ENCODE measurements around the gene PLCB1.
"Not testable (repeated sequence)": the region's sequence is repeated elsewhere in the genome, so short reads cannot be mapped to it uniquely, and the experiment has no call there.

Gene PLCB1

DNA sequence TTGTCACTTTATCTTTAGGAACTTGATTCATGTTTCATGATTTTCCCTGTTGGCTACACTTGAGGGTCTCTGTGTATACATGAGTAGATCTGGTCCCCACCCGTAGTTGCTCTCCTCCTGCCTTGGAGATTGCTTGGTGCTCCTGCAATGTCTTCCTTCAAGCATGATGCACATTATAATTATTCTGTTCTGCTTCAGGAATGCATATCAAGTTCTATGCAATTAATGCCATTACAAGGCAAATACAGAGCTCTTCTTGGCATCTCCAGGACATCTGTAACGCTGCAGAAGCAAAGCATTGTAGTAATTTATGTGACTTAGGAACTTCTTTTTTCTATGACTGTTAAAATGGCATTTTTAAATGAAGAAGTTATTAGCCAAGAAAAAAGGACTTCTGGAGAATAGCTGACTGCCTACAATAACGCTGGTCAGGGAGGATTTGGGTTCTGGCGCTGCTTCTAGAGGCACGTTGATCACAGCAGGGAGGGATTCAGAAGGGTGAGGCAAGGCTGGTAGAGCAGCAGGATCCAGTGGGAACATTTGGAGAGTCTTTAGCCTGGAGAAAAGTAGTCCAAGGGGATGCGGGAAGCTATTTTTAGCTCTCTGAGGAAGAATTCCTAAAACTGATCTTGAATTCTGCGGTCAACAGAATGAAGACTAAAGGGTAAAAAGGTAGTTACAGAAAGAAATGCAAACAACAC is 203.6 kb downstream of the PLCB1 start:
- DNase-seq (ENCODE audit: low spot score) = no peak

DNA sequence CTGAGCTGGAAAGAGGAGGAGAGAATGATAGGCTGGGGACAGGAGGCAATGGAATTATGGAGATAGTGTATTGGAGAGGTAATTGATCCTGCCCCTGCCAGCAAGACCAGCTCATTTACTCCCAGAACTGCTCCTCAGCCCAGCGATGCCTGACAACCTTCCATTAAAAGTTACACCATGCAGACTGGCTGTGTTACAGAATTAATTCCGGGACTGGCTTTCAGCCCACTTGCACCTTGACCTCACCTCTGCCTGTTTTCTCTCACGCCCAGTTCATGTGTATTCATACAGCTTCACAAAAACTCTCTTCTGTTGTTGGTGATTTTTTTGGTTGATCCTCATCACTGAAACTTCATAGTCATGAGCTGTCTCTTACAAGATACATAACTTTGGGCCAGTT is 207.3 kb downstream of the PLCB1 start:
- DNase-seq (ENCODE audit: low spot score) = no peak

DNA sequence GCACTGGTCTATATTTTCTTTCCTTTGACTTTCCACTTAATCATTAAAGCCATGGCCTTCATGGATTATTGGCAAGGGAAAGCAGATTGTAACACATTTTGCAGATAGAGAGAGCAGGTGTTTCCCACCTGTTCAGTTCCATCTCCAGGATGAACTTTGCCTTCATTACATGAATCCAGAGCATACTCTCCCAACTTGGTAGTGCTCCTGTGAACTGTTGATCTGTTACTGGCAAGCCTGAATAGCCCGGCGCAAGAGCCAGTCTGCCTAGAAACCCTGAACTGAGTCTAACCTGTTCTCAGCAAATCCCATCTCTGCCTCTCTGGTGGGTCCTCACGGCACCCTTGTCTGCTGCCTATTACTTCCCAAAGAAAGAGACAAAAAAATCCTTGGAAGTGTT is 210.3 kb downstream of the PLCB1 start:
- DNase-seq (ENCODE audit: low spot score) = no peak

GRCh38 chr20:8344106-8344505 is 212.0 kb downstream of the PLCB1 start:
- no peak for DNase-seq (ENCODE audit: low spot score)

DNA sequence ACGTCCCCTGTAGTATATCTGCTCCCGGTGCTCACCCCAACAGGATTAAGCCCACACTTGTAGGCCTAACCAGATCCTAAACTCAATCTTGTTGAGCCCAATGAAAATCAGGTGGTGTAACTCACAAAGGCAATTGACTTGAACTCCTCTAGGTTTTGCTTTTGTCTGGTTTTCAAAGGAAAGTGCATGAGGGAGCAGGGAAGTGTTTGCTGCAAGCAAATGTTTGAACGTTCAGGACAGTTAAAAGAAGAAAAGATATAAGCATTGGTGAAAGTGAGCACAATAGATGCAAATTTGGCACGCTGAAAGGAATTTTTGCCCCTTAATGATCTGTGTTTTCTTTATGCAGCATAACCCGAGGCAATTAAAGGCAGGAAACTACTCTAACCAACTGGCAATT is 212.6 kb downstream of the PLCB1 start:
- no peak for DNase-seq (ENCODE audit: low spot score)

- DNase-seq (ENCODE audit: low spot score) = no peak
Measured at GRCh38 chr20:8346700-8347270, 214.7 kb downstream of the PLCB1 start.

DNA sequence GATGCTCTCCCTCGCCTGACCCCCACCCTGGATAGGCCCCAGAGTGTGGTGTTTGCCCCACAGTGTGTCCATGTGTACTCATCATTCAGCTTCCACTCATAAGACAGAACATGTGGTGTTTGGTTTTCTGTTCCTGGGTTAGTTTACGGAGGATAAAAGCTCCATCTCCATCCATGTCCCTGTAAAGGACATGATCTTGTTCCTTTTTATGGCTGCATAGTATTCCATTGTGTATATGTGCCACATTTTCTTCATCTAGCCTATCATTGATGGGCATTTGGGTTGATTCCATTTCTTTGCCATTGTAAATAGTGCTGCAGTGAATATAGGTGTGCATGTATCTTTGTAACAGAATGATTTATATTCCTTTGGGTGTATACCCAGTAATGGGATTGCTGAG is 218.2 kb downstream of the PLCB1 start:
- DNase-seq (ENCODE audit: low spot score) = not testable (repeated sequence)

DNA sequence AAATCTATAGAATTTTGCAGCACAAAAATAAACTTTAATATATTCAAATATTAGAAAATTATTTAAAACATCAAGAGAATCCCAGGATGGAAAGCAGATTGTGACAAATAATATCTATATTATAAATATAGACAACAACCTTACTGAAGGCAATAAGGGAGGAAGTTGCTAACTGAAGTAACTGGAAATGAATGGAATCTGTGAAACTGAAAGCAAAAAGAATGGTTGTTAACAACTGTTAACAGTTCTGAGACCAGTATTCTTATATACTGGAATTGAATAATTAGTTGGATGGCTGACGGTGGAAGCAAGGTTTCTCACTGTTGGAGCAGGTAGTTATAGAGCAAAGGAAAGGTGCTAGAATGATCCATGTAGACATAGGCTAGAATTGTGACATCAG is 220.4 kb downstream of the PLCB1 start:
- no peak for DNase-seq (ENCODE audit: low spot score)

DNA sequence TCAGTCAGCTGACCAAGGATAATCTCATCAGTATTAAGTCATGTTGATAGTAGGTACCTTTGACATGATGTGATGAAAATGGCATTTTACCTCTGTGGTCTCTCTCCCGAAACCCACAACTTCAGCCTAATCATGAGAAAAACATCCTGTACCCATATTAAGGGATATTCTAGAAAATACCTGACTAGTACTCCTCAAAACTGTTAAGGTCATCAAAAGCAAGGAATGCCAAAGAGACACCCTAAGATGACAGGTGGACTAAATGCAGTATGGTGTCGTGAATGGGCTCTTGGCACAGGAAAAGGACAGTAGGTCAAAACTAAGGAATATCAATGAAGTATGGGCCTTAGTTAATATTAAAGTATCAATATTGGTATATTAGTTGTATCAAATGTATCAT is 221.4 kb downstream of the PLCB1 start:
- DNase-seq (ENCODE audit: low spot score) = no peak

DNA sequence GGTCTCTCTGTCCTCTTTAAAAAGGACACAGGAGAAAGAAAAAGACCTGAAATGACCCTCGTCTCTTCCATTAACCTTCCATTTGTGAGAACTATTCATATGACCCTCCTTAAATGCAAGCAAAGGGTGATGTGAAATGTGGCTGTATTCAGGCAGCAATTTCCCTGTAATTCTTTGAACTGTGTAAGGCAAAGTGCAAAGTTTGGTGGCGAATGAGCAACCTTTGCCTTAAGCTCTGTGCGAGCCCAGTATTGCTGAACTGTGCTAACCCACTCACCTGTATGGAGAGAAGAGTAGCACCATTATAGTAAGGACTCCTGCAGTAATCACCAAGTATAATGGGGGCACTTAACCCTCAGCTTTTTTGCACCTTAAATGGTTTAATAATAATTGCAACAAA is 223.4 kb downstream of the PLCB1 start:
- no peak for DNase-seq (ENCODE audit: low spot score)

DNA sequence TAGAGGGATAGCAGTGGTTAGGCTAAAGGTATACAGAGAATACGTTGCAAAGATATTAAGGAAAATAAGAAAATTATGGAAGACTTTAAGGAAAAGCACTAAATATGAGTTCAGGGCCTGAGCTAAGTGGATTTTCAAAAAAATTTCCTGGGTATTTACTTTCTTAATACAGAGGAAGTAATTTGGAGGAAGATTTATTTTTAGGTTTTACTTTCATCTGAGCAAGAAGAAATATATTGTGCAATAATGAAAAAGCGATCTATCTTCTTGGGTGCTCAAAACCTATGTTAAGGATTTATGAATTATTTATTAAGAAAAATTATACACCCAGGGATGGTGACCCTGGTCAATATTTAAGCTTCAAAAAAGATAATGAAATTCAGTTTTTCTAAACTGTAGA is 224.7 kb downstream of the PLCB1 start:
- DNase-seq (ENCODE audit: low spot score) = no peak

GRCh38 chr20:8357703-8358102 is 225.6 kb downstream of the PLCB1 start:
- no peak for DNase-seq (ENCODE audit: low spot score)

GRCh38 chr20:8360035-8360434 is 228.0 kb downstream of the PLCB1 start:
- DNase-seq (ENCODE audit: low spot score) = no peak

- no peak for DNase-seq (ENCODE audit: low spot score)
Measured at GRCh38 chr20:8361006-8361652, 229.1 kb downstream of the PLCB1 start.

DNA sequence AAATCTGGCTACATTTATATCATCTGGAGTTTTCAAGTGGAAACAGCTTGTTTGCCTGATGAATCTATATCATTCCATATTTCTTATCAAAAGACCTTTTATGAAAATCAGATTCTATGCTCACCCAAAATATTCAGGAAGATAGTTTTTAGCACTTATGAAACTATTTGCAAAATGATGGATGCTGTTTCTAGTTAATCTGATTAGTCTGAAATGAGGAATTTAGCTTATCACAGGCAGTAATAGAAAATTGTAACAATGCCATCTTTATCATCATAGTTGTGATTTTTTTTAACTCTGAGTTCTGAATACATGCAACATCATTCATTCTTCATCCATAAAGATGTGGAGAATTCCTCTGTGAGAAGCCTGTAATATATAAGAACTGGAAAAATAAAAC is 229.7 kb downstream of the PLCB1 start:
- no peak for DNase-seq (ENCODE audit: low spot score)

DNA sequence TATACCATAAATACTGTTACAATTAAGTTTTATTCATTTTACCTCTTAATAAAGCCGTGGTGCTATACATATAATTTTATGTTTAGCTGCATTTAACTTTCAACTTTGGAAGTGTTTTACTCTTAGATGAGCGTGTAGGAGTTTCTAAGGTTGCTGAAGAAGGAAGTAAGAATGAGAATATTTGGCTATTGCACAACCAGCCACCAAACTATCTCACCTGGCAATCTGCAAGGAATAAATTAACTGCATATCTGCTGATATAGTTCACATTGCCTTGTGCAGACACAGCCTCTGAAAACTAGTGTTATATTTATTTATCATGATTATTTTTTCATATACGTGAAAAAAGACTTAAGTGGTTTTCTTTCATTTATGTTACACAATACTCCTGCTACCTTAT is 230.4 kb downstream of the PLCB1 start:
- no peak for DNase-seq (ENCODE audit: low spot score)

DNA sequence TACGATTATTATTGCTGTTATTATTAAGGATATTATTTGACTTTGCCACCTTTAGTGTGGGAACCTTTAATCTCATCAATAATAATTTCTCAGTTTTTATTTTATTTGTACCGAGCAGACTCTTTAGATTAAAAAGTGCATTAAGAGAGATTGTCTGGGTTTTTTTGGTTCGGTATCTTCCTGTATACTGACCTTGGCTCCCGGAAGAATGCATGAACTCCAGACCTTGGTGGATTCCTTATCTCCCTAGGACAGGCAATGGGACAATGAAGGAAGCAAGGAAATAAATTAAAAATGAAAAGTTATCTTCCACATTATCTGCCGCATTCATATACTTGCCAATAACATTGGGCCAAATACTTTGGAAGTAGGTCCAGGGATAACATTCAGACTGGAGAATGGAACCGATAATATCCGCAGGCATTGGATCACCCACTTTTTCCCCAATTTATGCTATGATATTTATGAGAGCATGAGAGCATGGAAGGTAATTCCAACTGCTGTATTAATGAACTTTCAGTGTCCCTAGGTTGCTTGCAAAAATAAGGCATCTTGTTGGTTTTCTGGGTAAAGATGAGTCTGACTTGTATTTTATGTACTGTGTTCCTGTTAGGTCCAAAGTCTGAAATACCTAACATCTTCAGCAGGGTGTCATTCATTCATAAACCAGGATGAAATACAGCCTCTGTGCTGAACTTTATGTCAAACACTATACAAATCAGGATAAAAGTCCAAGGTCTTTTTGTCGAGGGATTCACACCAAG is 232.1 kb downstream of the PLCB1 start:
- no peak for DNase-seq (ENCODE audit: low spot score)

- no peak for DNase-seq (ENCODE audit: low spot score)
Measured at GRCh38 chr20:8364734-8365078, 232.6 kb downstream of the PLCB1 start.

DNA sequence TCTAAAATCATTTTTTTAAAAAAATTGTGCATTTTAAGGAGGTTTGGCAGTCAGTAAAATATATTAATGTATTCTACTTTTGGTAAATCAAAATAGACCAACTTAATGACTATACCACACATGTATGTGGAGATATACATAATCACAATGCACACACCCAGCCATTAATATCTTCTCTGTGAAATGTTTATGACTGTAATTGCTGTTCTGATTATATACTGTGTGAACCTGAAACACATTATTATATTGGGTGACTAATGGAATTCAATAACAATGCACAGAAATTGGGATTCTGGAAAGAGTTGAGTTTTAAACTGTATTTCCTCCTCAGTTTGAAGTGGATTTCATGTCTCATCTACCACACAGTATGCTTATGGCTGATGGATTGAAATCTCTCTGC is 233.6 kb downstream of the PLCB1 start:
- DNase-seq (ENCODE audit: low spot score) = no peak

DNA sequence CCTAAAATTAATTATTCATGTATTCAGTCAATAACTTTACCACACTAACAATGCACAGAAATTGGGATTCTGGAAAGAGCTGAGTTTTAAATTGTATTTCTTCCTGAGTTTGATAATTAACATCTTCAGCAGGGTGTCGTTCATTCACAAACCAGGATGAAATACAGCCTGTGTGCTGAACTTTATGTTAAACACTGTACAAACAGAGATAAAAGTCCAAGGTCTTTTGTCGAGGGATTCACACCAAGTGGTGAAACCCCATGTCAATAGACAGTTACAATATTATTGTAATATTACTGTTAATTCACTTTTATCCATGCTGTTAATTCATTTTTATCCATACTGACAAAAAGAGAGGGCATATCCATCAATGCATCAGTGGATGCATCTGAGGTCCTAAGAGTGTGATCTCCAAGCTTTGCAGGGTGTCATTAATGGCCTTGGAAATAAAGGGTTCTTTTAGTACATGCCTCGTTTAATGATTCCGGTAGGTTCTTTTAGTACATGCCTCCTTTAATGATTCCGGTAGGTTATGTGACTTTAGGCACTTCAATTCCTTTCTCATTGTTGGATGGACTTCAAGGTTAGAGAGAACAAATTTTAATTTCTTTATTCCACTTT is 234.3 kb downstream of the PLCB1 start:
- no peak for DNase-seq (ENCODE audit: low spot score)

DNA sequence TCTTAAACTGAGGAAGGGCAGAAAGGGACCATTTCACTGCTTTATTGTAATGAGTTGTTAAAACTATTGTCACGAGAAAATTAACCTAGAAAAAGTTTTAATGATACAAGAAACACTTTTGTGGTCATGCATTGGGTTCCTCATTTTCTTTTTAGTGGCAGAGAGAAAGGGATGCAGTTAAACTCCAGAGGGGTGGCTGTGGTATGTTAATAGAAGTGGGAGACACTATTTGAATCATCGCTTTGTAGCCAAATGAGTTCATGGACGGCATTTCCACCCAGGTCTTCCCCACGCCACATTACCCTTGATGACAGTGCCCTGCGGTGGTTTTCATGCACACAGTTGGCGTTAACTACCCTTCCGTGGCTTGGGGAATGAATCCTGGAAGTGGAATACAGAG is 235.6 kb downstream of the PLCB1 start:
- no peak for DNase-seq (ENCODE audit: low spot score)

DNA sequence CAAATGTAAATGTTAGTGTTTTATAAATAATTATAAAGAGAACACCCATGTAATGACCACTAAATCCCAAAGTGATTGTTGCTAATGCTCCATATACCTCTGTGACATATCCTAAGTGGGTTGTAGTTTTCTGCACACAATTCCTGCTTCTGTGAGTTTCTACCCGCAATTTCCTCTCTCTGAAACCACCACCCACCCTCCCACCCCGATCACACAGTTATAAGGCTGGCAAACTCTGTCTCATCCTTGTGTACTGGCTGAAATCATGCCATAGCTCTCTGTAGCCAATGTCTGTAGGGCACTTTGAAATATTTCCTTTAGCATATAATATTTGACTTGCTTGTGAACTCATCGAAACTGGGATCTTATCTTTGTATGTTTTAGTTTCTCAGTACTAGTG is 236.6 kb downstream of the PLCB1 start:
- DNase-seq (ENCODE audit: low spot score) = no peak

DNA sequence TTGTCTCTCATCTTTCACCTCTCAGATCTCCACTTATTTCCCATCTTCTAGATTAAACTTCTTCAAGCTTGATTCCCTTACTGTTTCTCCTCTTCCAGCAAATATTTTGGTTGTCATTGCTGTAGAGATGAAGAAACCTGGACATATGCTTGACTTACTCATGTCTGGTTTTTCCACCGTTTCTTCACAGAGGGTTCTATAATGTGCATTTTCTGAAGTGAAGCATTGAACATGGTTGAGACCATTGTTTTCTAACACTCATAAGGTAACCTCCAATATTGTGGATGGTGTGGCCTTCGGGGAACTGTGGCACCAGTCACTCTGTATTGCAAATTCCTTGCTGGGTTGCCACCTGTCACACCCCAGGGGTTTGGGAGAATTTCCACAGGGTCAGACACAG is 237.2 kb downstream of the PLCB1 start:
- no peak for DNase-seq (ENCODE audit: low spot score)

Measured in D341Med (cell line).